NCI-H2081 treated with DMSO at 0.1 percent for 48 hours (cell line): ENCODE measurements around the gene ZNF708.
"Not testable (repeated sequence)": the region's sequence is repeated elsewhere in the genome, so short reads cannot be mapped to it uniquely, and the experiment has no call there.

Experiments
- DNase-seq: peaks from one replicate; lab custom pipeline; 2025; lab: John Stamatoyannopoulos, UW

The ZNF708 gene

GRCh38 chr19:21328885-21329605 is at the start of gene ZNF708:
TSS of gene ZNF708 (minus strand) at chr19:21329410. CDS start at chr19:21329212, 198 bp downstream.
- peak; percentile 77 for DNase-seq

DNA sequence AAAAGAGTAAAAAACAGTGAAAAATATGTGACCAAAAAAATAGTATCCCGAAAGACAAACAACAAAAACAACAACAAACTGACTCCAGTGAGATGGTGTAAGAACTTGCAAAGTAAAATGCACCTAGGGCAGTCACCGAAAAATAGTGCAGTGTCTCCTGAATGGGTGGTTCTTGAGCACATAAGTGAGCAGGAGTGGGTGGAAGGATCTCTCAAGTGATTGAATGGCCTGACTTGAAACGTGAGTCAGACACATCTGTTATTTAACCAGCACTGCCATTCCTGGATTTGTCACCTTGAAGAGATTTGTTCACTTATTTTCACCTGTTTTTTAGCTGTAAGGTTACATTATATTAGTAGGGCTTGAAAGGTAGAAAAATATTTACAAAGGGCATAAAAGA is 33.1 kb upstream of the ZNF708 start:
- no peak for DNase-seq

- DNase-seq, result peak; percentile 64
Observed at GRCh38 chr19:21358768-21359451, 29.7 kb upstream of the ZNF708 start, which contains the start of gene ZNF738. TSS of gene ZNF738 (plus strand) at chr19:21359000. CDS start at chr19:21359141, 141 bp downstream.

GRCh38 chr19:21352830-21353229 is 23.6 kb upstream of the ZNF708 start:
- no peak for DNase-seq

DNA sequence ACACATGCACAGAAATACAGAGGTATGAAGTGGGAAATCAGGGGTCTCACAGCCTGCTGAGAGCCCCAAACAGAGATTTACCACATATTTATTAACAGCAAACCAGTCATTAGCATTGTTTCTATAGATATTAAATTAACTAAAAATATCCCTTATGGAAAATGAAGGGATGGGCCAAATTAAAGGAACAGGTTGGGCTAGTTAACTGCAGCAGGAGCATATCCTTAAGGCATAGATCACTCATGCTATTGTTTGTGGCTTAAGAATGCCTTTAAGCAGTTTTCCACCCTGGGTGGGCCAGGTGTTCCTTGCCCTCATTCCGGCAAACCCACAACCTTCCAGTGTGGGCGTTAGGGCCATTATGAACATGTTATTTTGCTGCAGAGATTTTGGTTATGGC is 15.6 kb upstream of the ZNF708 start:
- not testable (repeated sequence) for DNase-seq

DNA sequence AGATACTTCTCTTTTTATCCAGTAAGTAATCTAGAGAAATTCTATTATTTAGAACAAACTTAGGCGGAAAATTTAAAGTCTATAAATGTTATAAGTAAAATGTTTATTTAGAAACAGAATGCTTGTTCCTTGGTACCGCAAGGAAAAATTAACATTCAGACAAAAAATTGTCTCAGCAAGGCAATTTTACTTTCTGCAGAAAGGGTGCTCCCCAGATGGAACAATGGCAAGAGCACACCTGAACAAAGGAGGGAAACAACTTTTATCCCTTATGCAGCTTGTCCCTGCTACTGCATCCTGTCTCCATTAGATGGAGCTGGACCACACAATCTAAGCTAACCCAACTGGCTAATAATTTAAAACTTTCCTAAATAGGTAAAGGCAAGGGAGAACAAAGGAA is 6.5 kb upstream of the ZNF708 start:
- no peak for DNase-seq

DNA sequence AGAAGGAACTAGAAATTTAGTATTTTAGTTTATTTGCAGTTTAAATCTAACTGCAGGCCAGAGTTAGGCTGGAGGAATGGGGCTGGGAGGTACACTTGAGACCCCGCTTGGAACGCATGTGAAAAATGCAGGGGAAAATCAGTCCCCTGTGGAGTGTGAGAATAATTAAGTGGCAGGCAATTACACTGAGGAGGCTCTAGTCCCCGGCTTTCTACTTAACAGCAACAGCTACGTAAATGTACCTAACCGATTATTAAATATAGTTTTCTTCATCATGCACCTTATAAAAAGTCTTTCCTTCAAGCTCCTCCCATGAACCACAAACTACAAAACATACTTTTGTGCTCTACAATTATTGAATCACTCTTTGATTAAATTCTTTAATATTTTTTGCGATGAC is 804 bp downstream of the ZNF708 start:
- DNase-seq, result no peak

DNA sequence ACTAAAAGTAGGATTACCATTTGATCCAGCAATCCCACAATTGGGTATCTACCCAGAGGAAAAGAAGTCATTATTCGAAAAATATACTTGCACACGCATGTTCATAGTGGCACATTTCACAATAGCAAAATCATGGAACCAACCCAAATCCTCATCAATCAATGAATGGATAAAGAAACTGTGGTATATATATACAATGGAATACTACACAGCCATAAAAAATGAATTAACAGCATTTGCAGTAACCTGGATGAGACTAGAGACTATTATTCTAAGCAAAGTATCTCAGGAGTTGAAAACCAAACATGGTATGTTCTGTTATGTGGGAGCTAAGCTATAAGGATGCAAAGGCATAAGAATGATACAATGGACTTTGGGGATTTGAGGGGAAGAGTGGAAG is 3.0 kb downstream of the ZNF708 start:
- DNase-seq, result no peak

DNA sequence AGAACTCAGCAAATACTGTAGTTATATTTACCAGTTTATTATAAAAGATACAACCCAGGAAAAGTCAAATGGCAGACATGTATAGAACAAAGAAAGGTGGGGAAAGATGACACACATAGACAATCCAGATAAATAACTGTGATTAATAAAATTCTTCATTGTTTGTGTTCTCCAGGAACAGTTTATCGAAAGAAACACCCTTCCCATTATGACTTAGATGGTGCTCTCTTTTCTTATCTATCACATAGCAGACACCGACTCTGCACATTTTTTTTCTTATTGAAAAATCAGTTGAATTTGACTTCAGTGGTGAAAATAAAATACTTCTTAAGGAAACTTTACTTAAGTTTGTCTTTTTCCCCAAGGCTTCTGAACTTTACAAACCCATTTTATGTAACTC is 6.2 kb downstream of the ZNF708 start:
- no peak for DNase-seq

DNA sequence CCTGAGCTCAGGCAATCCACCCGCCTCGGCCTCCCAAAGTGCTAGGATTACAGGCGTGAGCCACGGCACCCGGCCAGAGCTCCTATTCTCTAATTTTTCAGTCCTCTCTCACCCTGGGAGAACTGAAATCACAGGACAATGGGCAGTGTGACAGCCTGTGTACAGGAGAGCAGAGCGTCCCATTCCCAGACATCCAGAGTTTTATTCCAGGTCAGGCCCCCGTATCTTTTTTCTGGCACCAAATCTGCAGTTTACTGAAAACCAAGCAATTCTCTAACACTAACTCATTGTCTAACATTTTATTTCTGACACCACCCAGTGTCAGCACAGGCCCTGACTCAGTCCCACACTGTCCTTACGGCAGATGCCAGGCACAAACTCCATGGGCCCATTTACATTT is 6.7 kb downstream of the ZNF708 start:
- DNase-seq, result no peak

- no peak for DNase-seq
Observed at GRCh38 chr19:21321996-21322395, 7.2 kb downstream of the ZNF708 start.

DNA sequence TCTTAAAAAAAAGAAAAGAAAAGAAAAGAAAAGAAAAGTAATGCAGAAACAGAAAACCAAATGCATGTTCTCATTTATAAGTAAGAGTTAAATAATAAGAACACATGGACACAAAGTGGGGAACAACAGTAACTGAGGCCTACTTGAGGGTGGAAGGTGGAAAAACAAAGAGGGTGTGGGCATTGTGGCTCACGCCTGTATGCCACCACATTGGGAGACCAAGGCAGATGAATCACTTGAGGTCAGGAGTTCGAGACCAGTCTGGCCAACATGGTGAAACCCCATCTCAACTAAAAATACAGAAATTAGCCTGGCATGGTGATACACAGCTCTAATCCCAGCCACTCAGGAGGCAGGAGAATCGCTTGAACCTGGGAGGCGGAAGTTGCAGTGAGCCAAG is 8.1 kb downstream of the ZNF708 start:
- no peak for DNase-seq

DNA sequence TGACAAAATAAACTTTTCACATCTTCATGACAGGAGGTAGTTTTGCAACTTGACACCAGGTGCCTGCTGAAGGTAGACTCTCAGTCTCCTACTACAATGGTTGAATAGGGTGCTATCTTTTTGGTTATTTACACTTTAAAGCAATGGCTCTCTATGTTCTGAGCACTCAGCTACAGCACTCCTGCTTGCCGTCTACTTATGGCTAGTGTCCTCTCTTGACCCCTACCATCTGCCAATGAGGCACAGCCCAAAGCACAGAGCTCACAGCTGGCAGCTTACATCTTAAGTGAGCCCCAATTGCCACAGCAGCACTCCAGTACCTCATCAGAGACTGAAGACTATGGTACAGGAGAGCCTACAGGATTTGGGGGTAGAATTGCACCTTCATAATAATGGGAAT is 11.4 kb downstream of the ZNF708 start:
- DNase-seq, result no peak

DNA sequence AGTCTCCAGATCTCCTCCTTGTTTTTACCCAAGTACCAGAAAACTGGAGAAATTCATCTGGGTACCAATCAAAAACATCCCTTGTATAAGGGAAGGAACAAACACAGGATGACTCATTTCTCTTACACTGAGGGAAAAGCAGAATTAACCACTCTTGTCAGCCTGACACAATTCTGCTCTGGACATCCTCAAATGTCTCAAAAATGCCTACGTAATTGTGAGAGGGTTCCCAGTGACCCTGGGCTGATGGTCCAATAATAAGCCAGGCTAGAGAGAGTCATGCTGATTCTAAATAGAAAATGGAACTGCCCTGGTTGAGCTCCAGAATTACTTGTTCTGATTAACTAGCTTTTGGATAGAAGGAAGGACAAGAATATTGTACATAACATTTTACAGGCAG is 14.5 kb downstream of the ZNF708 start:
- DNase-seq, result no peak

DNA sequence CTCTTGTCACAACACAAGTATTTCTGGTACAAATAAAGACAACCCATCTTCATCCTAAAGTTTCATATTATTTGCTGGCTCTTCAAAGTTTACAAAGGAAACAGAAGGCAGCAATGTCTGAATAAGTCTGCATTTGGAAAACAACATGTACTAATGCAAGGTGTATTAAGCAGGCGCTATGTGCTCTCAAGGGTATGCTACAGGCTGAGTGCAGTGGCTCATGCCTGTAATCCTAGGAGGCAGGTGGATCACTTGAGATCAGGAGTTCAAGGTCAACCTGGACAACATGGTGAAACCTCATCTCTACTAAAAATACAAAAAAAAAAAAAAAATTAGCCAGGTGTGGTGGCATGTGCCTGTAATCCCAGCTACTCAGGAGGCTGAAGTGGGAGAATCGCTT is 16.4 kb downstream of the ZNF708 start:
- not testable (repeated sequence) for DNase-seq

DNA sequence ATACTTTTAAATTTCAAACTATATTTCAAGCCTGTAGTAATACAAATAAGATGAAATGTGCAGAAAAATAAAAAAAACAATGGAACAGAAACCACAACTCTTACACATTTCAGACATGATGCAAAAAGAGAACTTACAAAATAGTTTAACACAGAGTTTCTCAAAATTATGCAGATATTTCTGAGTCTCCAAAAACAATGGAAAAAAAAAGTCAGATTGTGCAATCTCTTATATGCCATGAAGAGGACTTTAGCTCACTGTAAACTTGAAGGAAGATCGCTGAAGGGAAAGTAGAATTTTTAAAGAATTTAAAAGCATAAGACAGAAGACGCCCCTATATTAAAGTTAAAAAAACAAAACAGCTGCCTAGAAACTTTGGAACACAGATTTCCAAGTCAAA is 20.4 kb downstream of the ZNF708 start:
- DNase-seq, result no peak

DNA sequence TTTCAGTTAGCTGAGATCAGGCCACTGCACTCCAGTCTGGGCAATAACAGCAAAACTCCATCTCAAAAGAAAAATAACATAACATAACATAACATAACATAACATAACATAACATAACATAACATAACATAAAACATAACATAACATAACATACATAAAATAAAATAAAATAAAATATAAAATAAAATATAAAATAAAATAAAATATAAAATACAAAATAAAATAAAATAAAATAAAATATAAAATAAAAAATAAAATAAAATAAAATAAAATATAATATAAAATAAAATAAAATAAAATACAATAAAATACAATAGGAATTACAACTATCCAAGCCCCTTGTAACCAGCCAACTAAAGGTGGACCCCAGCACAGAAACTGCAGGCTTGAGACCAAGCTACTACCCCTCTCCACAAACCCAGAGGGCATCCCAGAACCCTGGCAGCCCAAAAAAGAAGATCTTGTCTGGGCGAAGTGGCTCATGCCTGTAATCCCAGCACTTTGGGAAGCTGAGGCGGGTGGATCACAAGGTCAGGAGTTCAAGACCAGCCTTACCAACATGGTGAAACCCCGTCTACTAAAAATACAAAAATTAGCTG is 22.2 kb downstream of the ZNF708 start:
- not testable (repeated sequence) for DNase-seq

- not testable (repeated sequence) for DNase-seq
Observed at GRCh38 chr19:21293768-21294167, 35.4 kb downstream of the ZNF708 start.

DNA sequence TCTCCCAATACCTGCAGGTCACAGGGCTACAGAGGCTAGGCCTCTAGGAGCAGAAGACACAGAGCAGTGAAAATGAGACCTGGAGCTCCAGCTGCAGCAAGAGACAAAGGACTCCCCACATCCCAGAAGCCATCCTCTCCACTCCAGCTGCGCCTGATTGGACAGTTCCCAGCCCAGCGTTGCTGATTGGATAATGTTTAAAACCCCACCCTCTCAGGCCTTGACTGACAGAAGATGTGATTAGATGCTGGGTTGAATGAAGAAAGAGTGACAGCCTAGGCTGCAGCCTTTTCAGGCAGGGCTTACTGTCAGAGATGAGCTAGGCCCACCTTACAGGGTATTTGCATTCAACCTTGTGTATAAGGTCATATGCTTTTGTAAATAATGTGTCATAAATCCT is 59.4 kb downstream of the ZNF708 start:
- DNase-seq, result no peak

- DNase-seq, result no peak
Observed at GRCh38 chr19:21264891-21265290, 64.3 kb downstream of the ZNF708 start.

- DNase-seq, result no peak
Observed at GRCh38 chr19:21264416-21264815, 64.8 kb downstream of the ZNF708 start.

DNA sequence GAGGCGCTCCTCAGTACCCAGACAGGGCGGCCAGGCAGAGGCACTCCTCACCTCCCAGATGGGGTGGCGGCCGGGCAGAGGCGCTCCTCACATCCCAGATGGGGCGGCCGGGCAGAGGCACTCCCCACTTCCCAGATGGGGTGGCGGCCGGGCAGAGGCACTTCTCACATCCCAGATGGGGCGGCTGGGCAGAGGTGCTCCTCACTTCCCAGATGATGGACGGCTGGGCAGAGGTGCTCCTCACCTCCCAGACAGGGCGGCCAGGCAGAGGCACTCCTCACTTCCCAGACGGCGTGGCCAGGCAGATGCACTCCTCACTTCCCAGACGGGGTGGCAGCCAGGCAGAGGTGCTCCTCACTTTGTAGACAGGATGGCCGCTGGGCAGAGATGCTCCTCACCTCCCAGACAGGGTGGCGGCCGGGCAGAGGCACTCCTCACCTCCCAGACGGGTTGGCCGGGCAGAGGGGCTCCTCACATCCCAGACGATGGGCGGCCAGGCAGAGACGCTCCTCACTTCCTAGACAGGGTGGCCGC is 68.3 kb downstream of the ZNF708 start:
- DNase-seq, result not testable (repeated sequence)
